HUDEP-2 (cell line): ENCODE data around the gene COX7A1.
"Not testable (repeated sequence)": the region's sequence is repeated elsewhere in the genome, so short reads cannot be mapped to it uniquely, and the experiment has no call there.

ENCODE experiments used
- DNase-seq, 76 experiments: peaks; one replicate each; lab custom pipeline; 2025; ENCODE audit not compliant: unreplicated experiment in 76 of 76; lab: John Stamatoyannopoulos, UW

The COX7A1 gene

GRCh38 chr19:36142046-36142445 is 10.2 kb downstream of the COX7A1 start:
- no peak for DNase-seq

GRCh38 chr19:36141039-36141927 is 11.0 kb downstream of the COX7A1 start:
- peak in 74 of 76 experiments; percentile 54 to 97 (median 85) for DNase-seq

GRCh38 chr19:36140304-36141038 is 11.8 kb downstream of the COX7A1 start:
- peak in 54 of 76 experiments; percentile 16 to 92 (median 58) for DNase-seq

GRCh38 chr19:36139473-36140303 is 12.6 kb downstream of the COX7A1 start, which contains the start of gene CAPNS1:
TSS of gene CAPNS1 (plus strand) at chr19:36140066. CDS start at chr19:36141012, 946 bp downstream.
- DNase-seq = peak; percentile 45 to 99 (median 95)

GRCh38 chr19:36139120-36139472 is 13.2 kb downstream of the COX7A1 start:
- DNase-seq = no peak

- peak in 70 of 76 experiments; percentile 20 to 82 (median 59) for DNase-seq
Observed at GRCh38 chr19:36136964-36137686, 15.1 kb downstream of the COX7A1 start.

- DNase-seq = not testable (repeated sequence)
Observed at GRCh38 chr19:36134867-36135266, 17.4 kb downstream of the COX7A1 start.

GRCh38 chr19:36131221-36131620 is 21.0 kb downstream of the COX7A1 start:
- not testable (repeated sequence) for DNase-seq

GRCh38 chr19:36128392-36128736 is 23.9 kb downstream of the COX7A1 start:
- no peak for DNase-seq

GRCh38 chr19:36125557-36125956 is 26.7 kb downstream of the COX7A1 start:
- no peak for DNase-seq

- no peak for DNase-seq
Observed at GRCh38 chr19:36121486-36122124, 30.6 kb downstream of the COX7A1 start.

- no peak for DNase-seq
Observed at GRCh38 chr19:36120984-36121358, 31.3 kb downstream of the COX7A1 start.

GRCh38 chr19:36120092-36120983 is 31.9 kb downstream of the COX7A1 start:
- no peak for DNase-seq

- DNase-seq = no peak
Observed at GRCh38 chr19:36116344-36116637, 36.0 kb downstream of the COX7A1 start.

GRCh38 chr19:36115453-36116343 is 36.5 kb downstream of the COX7A1 start, which contains the start of gene TBCB:
TSS of gene TBCB (plus strand) at chr19:36115468. CDS start at chr19:36115561, 93 bp downstream.
- DNase-seq = peak in 44 of 76 experiments; percentile 33 to 95 (median 87)

- peak; percentile 95 to 100 (median 100) for DNase-seq
Observed at GRCh38 chr19:36114721-36115452, 37.4 kb downstream of the COX7A1 start, which contains the start of gene POLR2I. TSS of gene POLR2I (minus strand) at chr19:36114875. CDS start at chr19:36114856, 19 bp downstream.
